Adipocyte (in vitro differentiated cells): ENCODE results near the gene HOXA7.

Experiments
- DNase-seq: peaks from one replicate; pipeline ENCODE4 v3.0.0-alpha.2; 2015; ENCODE audit warnings: low read depth
- H3K27me3 ChIP-seq: replicated peaks from 2 replicates; pipeline ENCODE4 v1.7.0; 2013; ENCODE audit warnings: mild to moderate bottlenecking, low read length, moderate library complexity; ENCODE audit not compliant: control insufficient read depth, insufficient read depth
- H3K36me3 ChIP-seq: 2 replicates; pipeline ENCODE4 v1.7.0; 2013; ENCODE audit warnings: low read length, mild to moderate bottlenecking, moderate library complexity; ENCODE audit not compliant: control insufficient read depth, insufficient read depth, severe bottlenecking
- H3K4me1 ChIP-seq: 2 replicates; pipeline ENCODE4 v1.7.0; 2013; ENCODE audit warnings: mild to moderate bottlenecking, low read length, moderate library complexity; ENCODE audit not compliant: control insufficient read depth, insufficient read depth
- H3K4me3 ChIP-seq: 2 replicates; pipeline ENCODE4 v1.7.0; 2013; ENCODE audit warnings: mild to moderate bottlenecking, low read length, moderate library complexity
- H3K9ac ChIP-seq: 2 replicates; pipeline ENCODE4 v1.7.0; 2013; ENCODE audit warnings: mild to moderate bottlenecking, low read length, moderate library complexity
- H3K9me3 ChIP-seq: 2 replicates; pipeline ENCODE4 v1.7.0; 2013; ENCODE audit warnings: mild to moderate bottlenecking, low read length, moderate library complexity; ENCODE audit not compliant: control insufficient read depth

Gene HOXA7

GRCh38 chr7:27151931-27152815 is 4.3 kb downstream of the HOXA7 start, which contains the start of gene HOXA3:
HOXA3 (minus strand) TSS chr7:27152583; CDS start chr7:27110640, 41,943 bp downstream.
- peak within 1 kb of the TSS; percentile 97 for H3K9ac ChIP-seq
- H3K4me3 ChIP-seq = peak within 1 kb of the TSS; percentile 94
- peaks cover 48% of the 10 kb centered on the region for H3K4me1 ChIP-seq
- no peaks in the 10 kb centered on the region for H3K27me3 ChIP-seq
- H3K9me3 ChIP-seq = no peaks in the 10 kb centered on the region
- no peaks in the 10 kb centered on the region for H3K36me3 ChIP-seq
- DNase-seq = peak; percentile 18

- H3K27me3 ChIP-seq = no peaks in the 10 kb centered on the region
- H3K4me3 ChIP-seq = peak overlapping the region; percentile 94
- H3K36me3 ChIP-seq = no peaks in the 10 kb centered on the region
- DNase-seq = no peak
- H3K4me1 ChIP-seq = peaks cover 51% of the 10 kb centered on the region
- peak overlapping the region; percentile 97 for H3K9ac ChIP-seq
- H3K9me3 ChIP-seq = no peaks in the 10 kb centered on the region
Measured at GRCh38 chr7:27151341-27151930, 5.0 kb downstream of the HOXA7 start.

DNA sequence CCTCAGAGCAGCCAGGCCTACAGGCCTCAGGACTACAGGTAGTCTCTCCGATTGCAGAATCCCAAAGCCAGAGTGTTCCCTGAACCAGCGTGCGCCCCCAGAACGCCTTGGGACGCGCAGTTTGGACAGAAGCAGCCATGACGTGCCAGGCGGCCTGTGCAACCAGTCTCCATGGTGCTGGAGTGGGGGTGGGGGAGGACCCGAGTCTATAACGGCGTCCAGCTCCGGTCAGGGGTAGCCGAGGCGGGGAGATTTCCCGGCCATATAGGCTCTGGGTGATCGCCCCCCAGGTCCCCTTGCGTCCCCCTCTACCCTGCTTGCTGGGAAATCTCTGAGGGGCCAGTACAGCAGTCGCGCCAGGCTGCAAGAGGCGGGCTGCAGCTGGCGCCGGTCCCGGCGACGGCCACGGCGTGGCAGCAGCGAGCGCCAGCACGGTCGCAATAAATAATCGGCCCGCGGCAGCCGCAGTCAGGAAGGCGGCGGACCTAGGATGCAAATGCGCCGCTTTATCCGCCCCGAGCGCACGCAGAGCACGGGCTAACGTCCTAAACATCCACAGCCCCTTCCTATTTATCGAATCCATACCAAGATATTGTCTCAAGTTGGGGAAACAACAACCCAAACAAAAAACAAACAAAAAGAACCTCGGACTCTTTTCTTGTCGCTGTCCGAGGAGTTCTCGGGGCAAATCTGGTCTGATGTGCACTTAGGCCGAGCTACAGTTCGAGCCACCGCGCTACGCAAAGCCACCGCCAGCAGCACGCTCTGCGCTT is 5.7 kb downstream of the HOXA7 start:
- peaks cover 58% of the 10 kb centered on the region for H3K4me1 ChIP-seq
- H3K36me3 ChIP-seq = no peaks in the 10 kb centered on the region
- DNase-seq = peak; percentile 83
- H3K27me3 ChIP-seq = no peaks in the 10 kb centered on the region
- no peaks in the 10 kb centered on the region for H3K9me3 ChIP-seq
- peak overlapping the region; percentile 97 for H3K9ac ChIP-seq
- peak overlapping the region; percentile 94 for H3K4me3 ChIP-seq

DNA sequence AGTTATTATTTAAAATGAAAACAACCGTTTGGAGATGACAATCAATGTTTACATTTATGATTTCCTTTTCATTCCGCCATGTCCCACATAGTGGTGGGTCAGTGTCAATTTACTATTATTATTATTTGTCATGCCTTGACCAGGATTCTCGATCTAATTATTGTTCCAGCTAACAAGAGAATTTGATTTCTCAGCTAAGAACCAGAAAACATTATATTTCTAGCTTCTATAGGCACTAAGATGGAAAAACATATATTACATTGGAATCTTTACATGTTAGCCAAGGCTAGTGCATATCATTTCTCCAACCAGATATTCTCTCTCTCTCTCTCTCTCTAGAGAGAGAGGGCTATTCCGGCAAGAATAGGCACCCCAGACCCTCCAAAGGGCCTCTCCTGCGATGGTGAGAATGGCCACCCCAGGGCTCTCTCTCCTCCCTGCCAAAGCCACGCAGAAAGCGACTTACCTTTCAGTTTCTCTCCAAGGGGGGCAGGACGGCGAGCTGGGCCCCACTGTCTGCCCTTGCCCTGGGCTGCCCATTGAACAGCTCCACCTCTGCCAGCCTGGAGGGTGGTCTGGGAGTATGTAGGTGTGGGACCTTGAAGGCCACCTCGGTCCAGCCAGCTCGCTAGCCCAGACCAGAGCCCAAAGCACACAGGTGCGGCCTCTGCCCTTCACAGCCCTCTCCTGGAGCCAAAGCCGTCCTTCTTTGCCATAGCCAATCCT is 6.5 kb downstream of the HOXA7 start:
- Histone ChIP-seq H3K4me3 (peak overlapping the region; percentile 94), H3K36me3 (peaks cover 6% of the 10 kb centered on the region), H3K27me3 (no peaks in the 10 kb centered on the region), H3K9me3 (no peaks in the 10 kb centered on the region), H3K9ac (peak overlapping the region; percentile 97), H3K4me1 (peaks cover 53% of the 10 kb centered on the region)
- DNase-seq = no peak

DNA sequence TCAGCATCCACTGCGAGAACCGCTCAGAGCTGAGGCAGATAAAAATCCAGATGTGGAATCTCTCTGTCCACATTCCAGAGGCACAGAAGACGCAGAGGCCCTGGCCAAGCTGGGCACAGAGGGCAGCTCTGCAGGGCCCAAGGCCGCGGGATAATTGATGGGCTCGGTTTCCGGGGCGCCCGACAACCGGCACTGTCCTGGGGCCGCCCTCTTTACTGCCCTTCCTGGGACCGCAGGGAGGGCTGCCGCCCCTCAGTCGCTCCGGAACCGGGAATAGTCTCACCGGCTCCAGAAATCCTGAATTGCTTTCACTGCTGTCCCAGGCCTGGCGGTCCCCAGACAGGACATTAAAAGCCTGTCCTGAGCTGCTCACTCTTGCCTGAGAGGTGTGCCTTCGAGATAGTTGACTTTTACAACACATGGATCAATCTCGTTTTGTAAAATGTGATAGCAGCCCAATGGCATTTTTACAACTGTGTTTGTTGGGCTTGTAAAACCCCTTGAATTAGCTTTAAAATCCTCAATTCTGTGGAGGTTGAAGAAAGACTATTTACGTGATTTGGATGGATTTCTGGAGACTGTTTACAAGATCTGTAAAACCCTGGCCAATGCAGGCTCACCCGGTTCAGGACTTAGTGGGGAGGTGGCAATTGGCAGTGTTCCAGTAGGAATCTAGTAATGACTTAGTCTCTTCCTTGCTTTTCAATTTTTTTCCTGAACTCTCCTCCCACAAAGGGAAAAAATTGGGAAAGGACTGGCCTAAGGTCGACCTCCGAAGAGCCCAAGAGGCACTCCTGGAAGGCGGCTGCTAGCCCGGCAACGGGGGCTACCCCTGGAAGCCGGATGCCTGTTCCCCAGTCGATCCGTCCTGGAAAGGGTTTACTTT is 7.5 kb downstream of the HOXA7 start:
- Histone ChIP-seq H3K9me3 (no peaks in the 10 kb centered on the region), H3K4me3 (peak overlapping the region; percentile 94), H3K9ac (peak overlapping the region; percentile 97), H3K27me3 (no peaks in the 10 kb centered on the region), H3K4me1 (peaks cover 46% of the 10 kb centered on the region), H3K36me3 (peaks cover 13% of the 10 kb centered on the region)
- DNase-seq = no peak

- H3K4me3 ChIP-seq = peak overlapping the region; percentile 94
- DNase-seq = no peak
- H3K27me3 ChIP-seq = no peaks in the 10 kb centered on the region
Measured at GRCh38 chr7:27148031-27148755, 8.3 kb downstream of the HOXA7 start.

GRCh38 chr7:27147199-27148030 is 9.1 kb downstream of the HOXA7 start, which contains the start of gene HOXA6:
HOXA6 (minus strand) TSS chr7:27147774; CDS start chr7:27147749, 25 bp downstream.
- Histone ChIP-seq H3K36me3 (peaks cover 16% of the 10 kb centered on the region), H3K9ac (peak within 1 kb of the TSS; percentile 97), H3K9me3 (no peaks in the 10 kb centered on the region), H3K4me1 (peaks cover 36% of the 10 kb centered on the region), H3K4me3 (peak within 1 kb of the TSS; percentile 94), H3K27me3 (no peaks in the 10 kb centered on the region)
- no peak for DNase-seq

More at GRCh38 chr7:27148031-27148755, 8.3 kb downstream of the HOXA7 start:
- Histone ChIP-seq H3K4me1 (peaks cover 40% of the 10 kb centered on the region), H3K36me3 (peaks cover 16% of the 10 kb centered on the region), H3K9ac (peak overlapping the region; percentile 97), H3K9me3 (no peaks in the 10 kb centered on the region)

GRCh38 chr7:27146491-27147198 is 9.8 kb downstream of the HOXA7 start:
- Histone ChIP-seq H3K27me3 (no peaks in the 10 kb centered on the region), H3K9me3 (no peaks in the 10 kb centered on the region), H3K4me1 (peaks cover 36% of the 10 kb centered on the region), H3K9ac (peak overlapping the region; percentile 88), H3K36me3 (peaks cover 18% of the 10 kb centered on the region), H3K4me3 (peak overlapping the region; percentile 94)
- no peak for DNase-seq
